ENCODE data around the gene HBEGF.
A peak's percentile ranks its signal among the peaks of the same experiment; 100 is the strongest.

Gene HBEGF

DNA sequence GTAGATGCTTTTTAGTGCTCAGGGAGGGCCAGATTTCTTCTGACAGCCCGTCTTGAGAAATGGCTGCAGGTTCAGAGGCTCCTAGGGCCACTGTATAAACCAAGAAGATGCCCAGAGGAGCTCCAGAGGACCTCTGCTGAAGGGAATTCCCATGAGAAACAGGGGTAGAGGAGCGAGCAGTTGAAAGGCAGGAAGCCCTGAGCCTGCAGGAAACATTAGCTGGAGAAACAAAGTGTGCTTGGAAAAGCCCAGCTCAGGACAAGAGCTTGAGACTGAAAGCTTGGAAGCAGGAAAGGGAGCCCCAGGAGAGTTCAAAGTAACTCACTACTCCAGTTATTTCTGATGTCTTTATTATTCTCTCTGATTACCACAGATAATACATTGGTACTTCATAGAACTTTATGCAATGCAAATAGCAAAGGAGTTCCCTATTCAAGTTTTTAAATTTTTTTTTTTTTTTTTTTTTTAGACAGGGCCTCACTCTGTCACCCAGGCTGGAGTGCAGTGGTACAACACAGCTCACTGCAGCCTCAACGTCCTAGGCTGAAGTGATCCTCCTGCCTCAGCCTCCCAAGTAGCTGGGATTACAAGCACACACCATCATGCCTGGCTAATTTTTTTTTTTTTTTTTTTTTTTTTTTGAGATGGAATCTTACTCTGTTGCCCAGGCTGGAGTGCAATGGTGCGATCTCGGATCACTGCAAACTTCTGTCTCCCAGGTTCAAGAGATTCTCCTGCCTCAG is 16.5 kb downstream of the HBEGF start:
- no peak for DNase-seq
- TF ChIP-seq, protein P1, sequence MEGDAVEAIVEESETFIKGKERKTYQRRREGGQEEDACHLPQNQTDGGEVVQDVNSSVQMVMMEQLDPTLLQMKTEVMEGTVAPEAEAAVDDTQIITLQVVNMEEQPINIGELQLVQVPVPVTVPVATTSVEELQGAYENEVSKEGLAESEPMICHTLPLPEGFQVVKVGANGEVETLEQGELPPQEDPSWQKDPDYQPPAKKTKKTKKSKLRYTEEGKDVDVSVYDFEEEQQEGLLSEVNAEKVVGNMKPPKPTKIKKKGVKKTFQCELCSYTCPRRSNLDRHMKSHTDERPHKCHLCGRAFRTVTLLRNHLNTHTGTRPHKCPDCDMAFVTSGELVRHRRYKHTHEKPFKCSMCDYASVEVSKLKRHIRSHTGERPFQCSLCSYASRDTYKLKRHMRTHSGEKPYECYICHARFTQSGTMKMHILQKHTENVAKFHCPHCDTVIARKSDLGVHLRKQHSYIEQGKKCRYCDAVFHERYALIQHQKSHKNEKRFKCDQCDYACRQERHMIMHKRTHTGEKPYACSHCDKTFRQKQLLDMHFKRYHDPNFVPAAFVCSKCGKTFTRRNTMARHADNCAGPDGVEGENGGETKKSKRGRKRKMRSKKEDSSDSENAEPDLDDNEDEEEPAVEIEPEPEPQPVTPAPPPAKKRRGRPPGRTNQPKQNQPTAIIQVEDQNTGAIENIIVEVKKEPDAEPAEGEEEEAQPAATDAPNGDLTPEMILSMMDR (IDR thresholded peaks at IDR 0.05): no peak
- Mint-ChIP-seq H3K4me3 (no peak overlapping the region), H3K4me1 (peaks cover 47% of the 10 kb centered on the region), H3K27me3 (ENCODE audit: low read depth, poor library complexity) (peaks cover 6% of the 10 kb centered on the region), H3K9me3 (no peaks in the 10 kb centered on the region), H3K36me3 (ENCODE audit: low read depth) (no peaks in the 10 kb centered on the region), H3K27ac (peak overlapping the region; percentile 51)

- no peaks in the 10 kb centered on the region for H3K9me3 Mint-ChIP-seq
- no peak overlapping the region for H3K4me3 Mint-ChIP-seq
- TF ChIP-seq, protein P1 (IDR thresholded peaks at IDR 0.05): no peak
- H3K27ac Mint-ChIP-seq: peak overlapping the region; percentile 87
- no peaks in the 10 kb centered on the region for H3K27me3 Mint-ChIP-seq (ENCODE audit: low read depth, poor library complexity)
- no peak for DNase-seq
- no peaks in the 10 kb centered on the region for H3K36me3 Mint-ChIP-seq (ENCODE audit: low read depth)
- H3K4me1 Mint-ChIP-seq: peaks cover 63% of the 10 kb centered on the region
Measured at GRCh38 chr5:140328036-140328764, 18.2 kb downstream of the HBEGF start.

DNA sequence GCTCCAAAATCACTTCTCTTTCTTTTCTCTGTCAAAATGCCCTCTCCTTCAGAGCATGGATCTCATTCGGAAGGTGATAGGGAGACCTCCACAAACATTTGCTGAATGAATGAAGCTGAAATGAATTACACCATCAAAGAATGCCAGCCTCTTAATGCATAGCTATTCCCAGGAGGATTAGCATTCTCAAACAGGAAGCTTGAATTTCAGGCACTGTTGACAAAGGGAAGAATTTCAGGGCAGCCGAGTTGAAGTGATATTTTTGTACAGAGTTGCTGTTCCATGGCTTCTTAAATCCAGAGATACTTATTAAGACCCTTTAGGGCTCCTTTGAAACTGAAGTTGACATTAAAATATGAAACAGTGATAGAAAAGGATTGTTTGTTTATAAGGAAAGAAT is 18.8 kb downstream of the HBEGF start:
- Mint-ChIP-seq H3K9me3 (no peaks in the 10 kb centered on the region), H3K27ac (peak overlapping the region; percentile 23), H3K36me3 (ENCODE audit: low read depth) (no peaks in the 10 kb centered on the region), H3K27me3 (ENCODE audit: low read depth, poor library complexity) (no peaks in the 10 kb centered on the region), H3K4me3 (no peak overlapping the region), H3K4me1 (peaks cover 68% of the 10 kb centered on the region)
- no peak for DNase-seq
- TF ChIP-seq, protein P1 (IDR thresholded peaks at IDR 0.05): no peak

- H3K27me3 Mint-ChIP-seq (ENCODE audit: low read depth, poor library complexity): no peaks in the 10 kb centered on the region
- H3K4me1 Mint-ChIP-seq: peaks cover 69% of the 10 kb centered on the region
- TF ChIP-seq, protein P1 (IDR thresholded peaks at IDR 0.05): no peak
- DNase-seq: no peak
- no peaks in the 10 kb centered on the region for H3K36me3 Mint-ChIP-seq (ENCODE audit: low read depth)
- no peak overlapping the region for H3K4me3 Mint-ChIP-seq
- H3K27ac Mint-ChIP-seq: no peak overlapping the region
- H3K9me3 Mint-ChIP-seq: no peaks in the 10 kb centered on the region
Measured at GRCh38 chr5:140325486-140325885, 20.9 kb downstream of the HBEGF start.

GRCh38 chr5:140324617-140325241 is 21.7 kb downstream of the HBEGF start:
- no peak for DNase-seq
- H3K4me3 Mint-ChIP-seq: no peak overlapping the region
- H3K27me3 Mint-ChIP-seq (ENCODE audit: low read depth, poor library complexity): no peaks in the 10 kb centered on the region
- H3K27ac Mint-ChIP-seq: peak overlapping the region; percentile 76
- H3K9me3 Mint-ChIP-seq: no peaks in the 10 kb centered on the region
- TF ChIP-seq, protein P1 (IDR thresholded peaks at IDR 0.05): no peak
- no peaks in the 10 kb centered on the region for H3K36me3 Mint-ChIP-seq (ENCODE audit: low read depth)
- H3K4me1 Mint-ChIP-seq: peaks cover 67% of the 10 kb centered on the region

Data from nephron progenitor cell (in vitro differentiated cells).